ENCODE data around the gene UBE2E2. TPM values are rescaled to one million over a fixed set of nuclear protein-coding genes. Genes with fewer than 3 reads are reported as not detected.

The UBE2E2 gene
- total and polyA plus RNA-seq, 12 donors = 19.5 to 63.8 (median 52.2) TPM

DNA sequence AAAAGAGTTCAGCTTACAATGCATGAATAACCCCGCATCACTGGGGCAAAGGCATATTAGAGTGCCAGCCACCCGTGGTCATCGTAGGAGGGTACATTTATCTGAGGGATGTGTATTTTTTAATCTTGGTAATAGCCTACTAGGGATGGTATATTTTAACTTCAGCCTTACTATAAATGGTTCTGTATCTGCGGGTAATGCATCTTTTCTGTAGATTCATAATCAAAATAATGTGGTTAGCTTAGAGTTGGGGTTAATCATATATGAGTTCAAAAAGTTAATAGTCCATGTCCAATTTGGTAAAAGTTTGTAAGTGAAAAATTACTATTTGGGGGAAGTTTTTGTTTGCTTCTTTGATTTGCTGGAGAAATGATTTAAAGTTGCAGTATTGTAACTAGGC is 339.0 kb downstream of the UBE2E2 start:
- intact Hi-C loops (cut with DNase I) = no loop called here
- no peak for ATAC-seq
- Histone ChIP-seq H3K27me3 (no peaks in the 10 kb centered on the region), H3K4me1 (peaks cover 0 to 3% (median 0%) of the 10 kb centered on the region in 9 donors), H3K36me3 (no peaks in the 10 kb centered on the region), H3K9me3 (no peaks in the 10 kb centered on the region), H3K4me3 (no peak overlapping the region), H3K27ac (no peak overlapping the region)
- TF ChIP-seq, protein P1, sequence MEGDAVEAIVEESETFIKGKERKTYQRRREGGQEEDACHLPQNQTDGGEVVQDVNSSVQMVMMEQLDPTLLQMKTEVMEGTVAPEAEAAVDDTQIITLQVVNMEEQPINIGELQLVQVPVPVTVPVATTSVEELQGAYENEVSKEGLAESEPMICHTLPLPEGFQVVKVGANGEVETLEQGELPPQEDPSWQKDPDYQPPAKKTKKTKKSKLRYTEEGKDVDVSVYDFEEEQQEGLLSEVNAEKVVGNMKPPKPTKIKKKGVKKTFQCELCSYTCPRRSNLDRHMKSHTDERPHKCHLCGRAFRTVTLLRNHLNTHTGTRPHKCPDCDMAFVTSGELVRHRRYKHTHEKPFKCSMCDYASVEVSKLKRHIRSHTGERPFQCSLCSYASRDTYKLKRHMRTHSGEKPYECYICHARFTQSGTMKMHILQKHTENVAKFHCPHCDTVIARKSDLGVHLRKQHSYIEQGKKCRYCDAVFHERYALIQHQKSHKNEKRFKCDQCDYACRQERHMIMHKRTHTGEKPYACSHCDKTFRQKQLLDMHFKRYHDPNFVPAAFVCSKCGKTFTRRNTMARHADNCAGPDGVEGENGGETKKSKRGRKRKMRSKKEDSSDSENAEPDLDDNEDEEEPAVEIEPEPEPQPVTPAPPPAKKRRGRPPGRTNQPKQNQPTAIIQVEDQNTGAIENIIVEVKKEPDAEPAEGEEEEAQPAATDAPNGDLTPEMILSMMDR (IDR thresholded peaks at IDR 0.05) = no peak
- WGBS, 2 donors = 97 to 98% methylated on average over 4 of the region's 4 CpGs
- DNase-seq = no peak

DNA sequence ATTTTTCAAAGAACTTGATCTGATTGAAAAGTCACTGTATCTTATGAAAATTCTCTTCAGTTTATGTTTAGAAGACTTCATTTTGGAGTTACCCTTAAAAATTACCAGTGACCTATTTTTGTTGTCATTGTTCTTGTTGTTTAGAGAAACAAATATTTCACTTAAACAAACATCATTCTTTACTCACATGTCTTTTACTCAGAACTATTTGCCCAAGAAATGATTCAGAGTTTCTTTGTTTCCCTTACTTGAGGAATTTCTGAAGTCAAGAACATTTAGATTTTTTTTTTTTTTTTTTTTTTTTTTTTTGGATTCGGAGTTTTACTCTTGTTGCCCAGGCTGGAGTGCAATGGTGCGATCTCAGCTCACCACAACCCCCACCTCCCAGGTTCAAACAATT is 343.1 kb downstream of the UBE2E2 start:
- H3K4me3 ChIP-seq = no peak overlapping the region
- TF ChIP-seq, protein P1 (IDR thresholded peaks at IDR 0.05) = no peak
- intact Hi-C loops (cut with DNase I) = no loop called here
- DNase-seq (no peak), ATAC-seq (no peak)
- H3K36me3 ChIP-seq = no peaks in the 10 kb centered on the region
- H3K27ac ChIP-seq = no peak overlapping the region
- H3K27me3 ChIP-seq = no peaks in the 10 kb centered on the region
- 92 to 95% methylated on average over 2 of the region's 2 CpGs for WGBS, 2 donors
- peaks cover 0 to 9% (median 0%) of the 10 kb centered on the region in 9 donors for H3K4me1 ChIP-seq
- H3K9me3 ChIP-seq = no peaks in the 10 kb centered on the region

DNA sequence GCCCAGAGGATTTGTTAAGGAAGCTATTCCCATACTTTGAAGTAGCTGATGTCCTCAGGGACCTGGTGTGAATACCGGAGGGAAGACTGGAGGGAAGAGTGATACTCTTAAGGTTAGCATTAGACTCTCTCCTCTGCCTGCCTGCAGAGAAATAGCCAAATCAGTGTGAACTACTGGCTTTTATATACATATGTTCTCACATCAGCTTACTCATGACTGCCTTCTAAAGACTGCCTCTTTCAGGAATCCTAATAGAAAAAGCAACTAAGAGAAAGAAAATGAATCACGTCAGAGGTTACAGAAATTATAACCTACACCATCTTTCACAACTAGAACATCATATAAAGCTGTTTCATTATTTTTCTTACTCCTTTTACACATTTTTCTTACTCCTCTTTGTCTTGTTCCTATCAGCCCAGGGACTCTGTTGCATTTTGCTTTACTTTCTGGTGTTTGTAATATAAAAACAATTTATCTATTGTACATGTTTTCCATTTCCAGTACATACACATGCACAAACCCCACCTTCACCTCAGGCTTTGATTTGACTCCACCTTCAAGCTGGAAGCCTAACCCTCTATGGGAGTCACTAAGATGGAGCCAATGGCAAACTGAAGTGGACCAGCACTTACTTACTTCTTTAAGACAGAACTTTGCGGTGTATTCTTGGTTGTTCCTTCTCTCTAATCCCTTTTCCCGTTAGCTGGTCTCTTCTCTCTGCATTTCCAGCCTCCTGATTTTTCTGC is 345.0 kb downstream of the UBE2E2 start:
- DNase-seq (no peak), ATAC-seq (no peak)
- whole genome bisulfite sequencing, 2 donors = 88 to 91% methylated on average over 4 of the region's 4 CpGs
- Histone ChIP-seq H3K27ac (no peak overlapping the region), H3K4me1 (peaks cover 0 to 9% (median 0%) of the 10 kb centered on the region in 9 donors), H3K27me3 (no peaks in the 10 kb centered on the region), H3K9me3 (no peaks in the 10 kb centered on the region), H3K4me3 (no peak overlapping the region), H3K36me3 (no peaks in the 10 kb centered on the region)
- intact Hi-C loops (cut with DNase I) = no loop called here
- TF ChIP-seq, protein P1 (IDR thresholded peaks at IDR 0.05) = no peak

DNA sequence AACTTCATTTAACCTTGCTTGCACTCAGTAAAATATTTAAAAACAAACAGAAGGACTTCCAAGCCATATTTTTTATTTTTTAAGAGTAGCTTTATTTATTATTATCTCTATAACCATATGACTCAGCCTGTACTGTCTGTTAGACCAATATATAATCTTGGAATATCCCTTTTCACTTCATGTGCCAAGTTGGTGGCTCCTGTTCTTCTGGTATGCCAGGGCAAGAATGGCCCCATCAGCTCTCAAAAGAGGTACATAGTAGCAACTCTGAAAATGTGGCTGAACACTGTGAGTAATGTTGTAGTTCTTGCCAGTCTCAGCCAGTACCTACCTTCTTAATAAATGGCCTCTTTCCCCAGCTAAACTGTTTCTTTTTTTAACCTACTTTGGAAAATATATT is 345.6 kb downstream of the UBE2E2 start:
- TF ChIP-seq, protein P1 (IDR thresholded peaks at IDR 0.05) = no peak
- H3K9me3 ChIP-seq = no peaks in the 10 kb centered on the region
- intact Hi-C loops (cut with DNase I) = no loop called here
- no peak overlapping the region for H3K4me3 ChIP-seq
- H3K27me3 ChIP-seq = no peaks in the 10 kb centered on the region
- H3K36me3 ChIP-seq = no peaks in the 10 kb centered on the region
- H3K27ac ChIP-seq = no peak overlapping the region
- H3K4me1 ChIP-seq = peaks cover 0 to 9% (median 0%) of the 10 kb centered on the region in 9 donors
- DNase-seq (no peak), ATAC-seq (no peak)
